ENCODE measurements around the gene ZBTB2. TPM values are rescaled to one million over a fixed set of nuclear protein-coding genes. Genes with fewer than 3 reads are reported as not detected.

The ZBTB2 gene
- total and polyA plus RNA-seq, 10 of the 15 experiments (the other 5 are each of a cell fraction or from before 2014, with no cell fraction given): 4.2 to 21.9 (median 15.0) TPM

DNA sequence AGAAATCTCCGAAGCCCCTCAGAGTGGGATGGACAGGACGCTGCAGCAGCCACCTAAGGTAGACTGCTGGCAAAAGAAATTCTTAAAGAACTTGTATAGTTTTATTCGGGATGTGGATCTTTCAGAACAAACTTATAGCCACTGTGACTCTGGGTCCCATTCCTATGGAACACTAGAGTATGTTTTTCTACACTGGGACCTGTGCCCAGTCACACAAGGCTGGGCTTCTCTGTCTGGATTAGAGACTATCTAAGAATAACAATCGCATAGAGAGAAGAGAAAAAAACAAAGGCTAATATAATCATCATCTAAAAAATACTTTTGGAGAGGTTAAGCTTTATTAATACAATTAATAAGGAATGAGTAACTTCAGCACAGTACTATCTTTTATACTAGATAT lies 31.6 kb upstream of the ZBTB2 start (continued):
- TF ChIP-seq, protein P1, sequence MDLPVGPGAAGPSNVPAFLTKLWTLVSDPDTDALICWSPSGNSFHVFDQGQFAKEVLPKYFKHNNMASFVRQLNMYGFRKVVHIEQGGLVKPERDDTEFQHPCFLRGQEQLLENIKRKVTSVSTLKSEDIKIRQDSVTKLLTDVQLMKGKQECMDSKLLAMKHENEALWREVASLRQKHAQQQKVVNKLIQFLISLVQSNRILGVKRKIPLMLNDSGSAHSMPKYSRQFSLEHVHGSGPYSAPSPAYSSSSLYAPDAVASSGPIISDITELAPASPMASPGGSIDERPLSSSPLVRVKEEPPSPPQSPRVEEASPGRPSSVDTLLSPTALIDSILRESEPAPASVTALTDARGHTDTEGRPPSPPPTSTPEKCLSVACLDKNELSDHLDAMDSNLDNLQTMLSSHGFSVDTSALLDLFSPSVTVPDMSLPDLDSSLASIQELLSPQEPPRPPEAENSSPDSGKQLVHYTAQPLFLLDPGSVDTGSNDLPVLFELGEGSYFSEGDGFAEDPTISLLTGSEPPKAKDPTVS (IDR thresholded peaks at IDR 0.05; ENCODE audit: low read depth, low read length): no peak
- TF ChIP-seq NFYB (IDR thresholded peaks at IDR 0.05; ENCODE audit: insufficient read depth, low read depth, low read length) (no peak), RAD51 (IDR thresholded peaks at IDR 0.05) (no peak), MEF2A (IDR thresholded peaks at IDR 0.05; ENCODE audit: insufficient read depth, low read depth, low read length) (no peak), KAT2A (conservative IDR thresholded peaks at IDR 0.05; ENCODE audit: control insufficient read depth, low read depth, low read length) (no peak), HDAC2 (IDR thresholded peaks at IDR 0.05) (no peak), NFYA (IDR thresholded peaks at IDR 0.05; ENCODE audit: borderline replicate concordance, low read depth, low read length) (no peak), DPF2 (IDR thresholded peaks at IDR 0.05) (no peak)
- TF ChIP-seq, protein P2, sequence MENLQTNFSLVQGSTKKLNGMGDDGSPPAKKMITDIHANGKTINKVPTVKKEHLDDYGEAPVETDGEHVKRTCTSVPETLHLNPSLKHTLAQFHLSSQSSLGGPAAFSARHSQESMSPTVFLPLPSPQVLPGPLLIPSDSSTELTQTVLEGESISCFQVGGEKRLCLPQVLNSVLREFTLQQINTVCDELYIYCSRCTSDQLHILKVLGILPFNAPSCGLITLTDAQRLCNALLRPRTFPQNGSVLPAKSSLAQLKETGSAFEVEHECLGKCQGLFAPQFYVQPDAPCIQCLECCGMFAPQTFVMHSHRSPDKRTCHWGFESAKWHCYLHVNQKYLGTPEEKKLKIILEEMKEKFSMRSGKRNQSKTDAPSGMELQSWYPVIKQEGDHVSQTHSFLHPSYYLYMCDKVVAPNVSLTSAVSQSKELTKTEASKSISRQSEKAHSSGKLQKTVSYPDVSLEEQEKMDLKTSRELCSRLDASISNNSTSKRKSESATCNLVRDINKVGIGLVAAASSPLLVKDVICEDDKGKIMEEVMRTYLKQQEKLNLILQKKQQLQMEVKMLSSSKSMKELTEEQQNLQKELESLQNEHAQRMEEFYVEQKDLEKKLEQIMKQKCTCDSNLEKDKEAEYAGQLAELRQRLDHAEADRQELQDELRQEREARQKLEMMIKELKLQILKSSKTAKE (IDR thresholded peaks at IDR 0.05; ENCODE audit: low read depth, poor library complexity, severe bottlenecking): no peak
- TF ChIP-seq, protein P3, sequence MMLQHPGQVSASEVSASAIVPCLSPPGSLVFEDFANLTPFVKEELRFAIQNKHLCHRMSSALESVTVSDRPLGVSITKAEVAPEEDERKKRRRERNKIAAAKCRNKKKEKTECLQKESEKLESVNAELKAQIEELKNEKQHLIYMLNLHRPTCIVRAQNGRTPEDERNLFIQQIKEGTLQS (IDR thresholded peaks at IDR 0.05; ENCODE audit: borderline replicate concordance, extremely low read depth, low read depth, low read length): no peak
- TF ChIP-seq, protein P4, sequence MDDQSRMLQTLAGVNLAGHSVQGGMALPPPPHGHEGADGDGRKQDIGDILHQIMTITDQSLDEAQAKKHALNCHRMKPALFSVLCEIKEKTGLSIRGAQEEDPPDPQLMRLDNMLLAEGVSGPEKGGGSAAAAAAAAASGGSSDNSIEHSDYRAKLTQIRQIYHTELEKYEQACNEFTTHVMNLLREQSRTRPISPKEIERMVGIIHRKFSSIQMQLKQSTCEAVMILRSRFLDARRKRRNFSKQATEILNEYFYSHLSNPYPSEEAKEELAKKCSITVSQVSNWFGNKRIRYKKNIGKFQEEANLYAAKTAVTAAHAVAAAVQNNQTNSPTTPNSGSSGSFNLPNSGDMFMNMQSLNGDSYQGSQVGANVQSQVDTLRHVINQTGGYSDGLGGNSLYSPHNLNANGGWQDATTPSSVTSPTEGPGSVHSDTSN (IDR thresholded peaks at IDR 0.05; ENCODE audit: insufficient replicate concordance, low read depth, low read length): no peak
